Activated CD8-positive, alpha-beta memory T cell treated with anti-CD3 and anti-CD28 coated beads for 36 hours (primary cell): ENCODE results near the gene FBXO46. TPM values are rescaled to one million over a fixed set of nuclear protein-coding genes. Genes with fewer than 3 reads are reported as not detected.

Source experiments
- CTCF ChIA-PET: fragments of 350-600 bp; sonication (Branson Sonifier 250); formaldehyde crosslinking; loops from one replicate; lab custom pipeline; 2021; ENCODE audit warnings: antibody characterized with exemption; lab: Charles Lee
- POLR2A ChIA-PET: fragments of 350-600 bp; sonication (Branson Sonifier 250); formaldehyde crosslinking; loops from one replicate; lab custom pipeline; 2021; ENCODE audit warnings: antibody characterized with exemption; lab: Charles Lee
- total RNA-seq, 2 experiments: library from RNA; stranded (reverse); gene quantifications; one replicate each; pipeline ENCODE4 v1.2.3, GENCODE V29; 2021

FBXO46 gene
- 10 to 100 TPM; 26.5 to 30.4 TPM for total RNA-seq

- ChIA-PET CTCF (interaction anchor here (0.6 to 4.5 kb wide), 9 partner anchors 13 to 178 kb away, joined by 3 to 19 read pairs (median 5); partner anchors contain the start of genes QPCTL and SIX5), POLR2A (interaction anchor here (0.6 to 2.4 kb wide), 9 partner anchors 10 to 311 kb away, joined by 3 to 17 read pairs (median 5); partner anchors contain the start of genes QPCTL, SIX5 and SNRPD2)
These were observed at the start of gene FBXO46 for GRCh38 chr19:45730368-45731288. TSS of gene FBXO46 (minus strand) at chr19:45730896. CDS start at chr19:45713495, 17,401 bp downstream.

DNA sequence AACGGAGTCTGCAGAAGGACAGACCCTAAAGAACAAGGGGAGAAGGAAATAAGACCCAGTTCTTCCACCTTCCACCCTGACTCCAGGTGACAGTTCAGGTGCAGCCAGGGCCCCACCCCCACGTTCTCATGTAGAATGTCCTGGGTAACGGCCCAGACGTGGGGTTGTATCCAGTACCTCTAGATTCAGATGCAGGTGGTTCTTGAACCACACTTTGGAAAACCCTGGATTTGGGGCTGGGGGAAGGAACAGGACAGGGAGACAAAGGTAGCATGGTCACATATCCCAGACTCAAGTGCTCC lies 49.4 kb upstream of the FBXO46 start:
- ChIA-PET POLR2A (no interaction called here), CTCF (interaction anchor here (1.8 kb wide), 1 partner anchor 10 kb away, joined by 30 read pairs; the partner anchor contains the start of gene SIX5)

DNA sequence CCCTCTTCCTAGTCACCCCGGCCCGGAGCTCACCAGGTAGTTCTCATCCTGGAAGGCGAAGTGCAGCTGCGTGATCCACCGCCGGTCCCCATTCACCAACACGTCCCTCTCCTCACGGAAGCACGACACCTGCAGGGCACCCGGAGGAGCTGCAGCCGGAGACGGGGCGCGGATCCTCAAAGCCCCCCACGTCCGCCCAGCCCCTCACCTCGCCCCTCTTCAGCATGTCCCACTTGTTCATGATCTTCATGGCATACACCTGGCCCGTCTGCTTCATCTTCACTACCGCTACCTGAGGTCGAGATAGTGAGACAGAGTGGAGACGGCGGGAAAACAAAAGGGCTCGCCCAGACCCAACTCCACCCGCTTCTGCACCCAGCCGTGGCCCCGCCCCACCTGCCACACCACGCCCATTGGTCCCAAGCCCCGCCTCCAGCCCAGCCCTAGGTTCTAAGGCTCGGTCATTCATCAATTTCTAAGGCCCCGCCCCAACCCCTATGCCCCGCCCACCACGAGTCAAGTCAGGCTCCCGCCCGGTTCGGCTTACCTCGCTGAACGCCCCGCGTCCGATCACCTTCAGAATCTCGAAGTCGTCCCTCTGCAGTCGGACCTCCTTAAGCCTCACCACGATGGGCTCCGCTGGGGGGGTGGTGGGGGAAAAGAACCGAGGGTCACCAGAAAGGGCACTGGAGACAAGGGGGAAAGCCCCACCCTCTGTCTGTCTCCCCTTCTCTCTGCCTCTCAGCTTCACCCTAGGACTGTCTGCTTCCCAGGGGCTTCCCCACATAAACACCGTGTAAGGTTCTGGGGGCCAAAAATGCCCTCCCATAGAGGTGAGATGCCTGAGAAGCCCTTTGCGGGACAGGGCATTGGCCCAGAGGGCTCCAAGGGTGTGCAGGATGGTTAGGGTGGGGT lies 48.8 kb upstream of the FBXO46 start:
- ChIA-PET CTCF (interaction anchor here (0.6 to 1.8 kb wide), 6 partner anchors 10 to 78 kb away, joined by 3 to 30 read pairs (median 8); partner anchors contain the start of genes DMWD and SIX5), POLR2A (interaction anchor here (1.2 kb wide), 1 partner anchor 9 kb away, joined by 5 read pairs; no protein-coding TSS in a partner anchor)

- ChIA-PET CTCF (interaction anchor here (0.6 to 1.3 kb wide), 2 partner anchors 14 to 1019 kb away, joined by 6 to 7 read pairs; partner anchors contain the start of gene DMWD), POLR2A (no interaction called here)
These were observed 47.4 kb upstream of the FBXO46 start for GRCh38 chr19:45778010-45778661.

GRCh38 chr19:45777395-45777961 lies 46.8 kb upstream of the FBXO46 start:
- CTCF ChIA-PET = interaction anchor here (0.6 kb wide), 1 partner anchor 1020 kb away, joined by 6 read pairs; no protein-coding TSS in a partner anchor

DNA sequence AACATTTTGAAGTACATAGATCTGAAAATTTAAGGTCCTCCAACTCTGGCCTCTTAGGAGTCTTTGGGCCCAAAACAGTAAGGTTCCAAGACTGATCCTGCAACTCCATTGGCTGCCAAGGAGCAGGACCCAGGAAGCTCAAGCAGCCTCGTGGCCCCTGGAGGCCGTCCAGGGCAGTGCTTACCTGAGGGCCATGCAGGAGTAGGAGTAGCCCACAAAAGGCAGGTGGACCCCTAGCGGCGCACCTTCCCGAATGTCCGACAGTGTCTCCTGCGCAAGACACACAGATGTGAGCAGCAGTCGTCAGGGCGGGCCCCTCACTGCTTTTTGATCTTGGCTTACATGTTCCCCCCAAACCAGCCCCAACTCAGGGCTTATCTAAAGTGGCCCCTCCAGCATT lies 44.1 kb upstream of the FBXO46 start:
- CTCF ChIA-PET = interaction anchor here (1.1 kb wide), 1 partner anchor 24 kb away, joined by 3 read pairs; no protein-coding TSS in a partner anchor
- POLR2A ChIA-PET = no interaction called here

More at GRCh38 chr19:45777395-45777961, 46.8 kb upstream of the FBXO46 start:
- POLR2A ChIA-PET = no interaction called here

- ChIA-PET POLR2A (interaction anchor here (1.1 kb wide), 1 partner anchor 40 kb away, joined by 3 read pairs; no protein-coding TSS in a partner anchor), CTCF (interaction anchor here (1.1 to 2.3 kb wide), 2 partner anchors 26 to 43 kb away, joined by 4 to 16 read pairs; no protein-coding TSS in a partner anchor)
These were observed 42.7 kb upstream of the FBXO46 start for GRCh38 chr19:45773384-45773783.

GRCh38 chr19:45772912-45773311 lies 42.2 kb upstream of the FBXO46 start:
- ChIA-PET CTCF (interaction anchor here (0.8 to 2.3 kb wide), 3 partner anchors 26 to 87 kb away, joined by 3 to 16 read pairs (median 4); no protein-coding TSS in a partner anchor), POLR2A (interaction anchor here (1.1 kb wide), 1 partner anchor 40 kb away, joined by 3 read pairs; no protein-coding TSS in a partner anchor)

GRCh38 chr19:45772130-45772840 lies 41.6 kb upstream of the FBXO46 start:
- CTCF ChIA-PET = interaction anchor here (0.8 to 2.3 kb wide), 4 partner anchors 18 to 87 kb away, joined by 3 to 16 read pairs (median 4); no protein-coding TSS in a partner anchor
- POLR2A ChIA-PET = interaction anchor here (1.1 kb wide), 1 partner anchor 41 kb away, joined by 3 read pairs; no protein-coding TSS in a partner anchor

DNA sequence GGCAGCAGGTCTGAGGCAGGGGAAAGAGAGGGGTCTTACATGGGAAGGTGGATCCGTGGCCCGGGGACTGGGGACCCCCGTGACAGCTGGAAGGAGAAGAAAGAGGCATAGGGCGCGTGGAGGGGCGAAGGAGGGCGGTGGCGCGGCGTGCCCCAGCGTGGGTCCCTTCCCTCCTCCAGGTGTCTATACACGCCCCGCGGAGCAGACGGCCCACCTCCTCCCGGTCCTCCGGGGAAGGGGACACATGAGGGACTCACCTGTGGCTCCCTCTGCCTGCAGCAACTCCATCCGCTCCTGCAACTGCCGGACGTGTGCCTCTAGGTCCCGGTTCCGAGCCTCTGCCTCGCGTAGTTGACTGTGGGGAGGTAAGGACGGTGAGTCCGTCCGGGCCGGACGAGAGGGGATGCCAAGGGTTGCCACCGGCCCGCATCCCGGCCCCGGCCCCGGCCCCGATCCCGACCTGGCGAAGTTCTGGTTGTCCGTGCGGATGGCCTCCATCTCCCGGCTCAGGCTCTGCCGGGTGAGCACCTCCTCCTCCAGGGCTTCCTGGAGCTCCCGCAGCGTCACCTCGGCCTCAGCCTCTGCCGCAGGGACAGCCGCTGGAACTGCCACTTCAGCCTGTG lies 40.7 kb upstream of the FBXO46 start:
- CTCF ChIA-PET = interaction anchor here (0.8 to 4.0 kb wide), 6 partner anchors 19 to 115 kb away, joined by 3 to 43 read pairs (median 4); partner anchors contain the start of gene IRF2BP1
- POLR2A ChIA-PET = interaction anchor here (1.5 to 1.7 kb wide), 2 partner anchors 8 to 28 kb away, joined by 5 to 7 read pairs; no protein-coding TSS in a partner anchor

- CTCF ChIA-PET = interaction anchor here (1.0 to 4.0 kb wide), 18 partner anchors 9 to 342 kb away, joined by 3 to 43 read pairs (median 4); partner anchors contain the start of genes DMWD, FBXO46 and IRF2BP1
These were observed 39.8 kb upstream of the FBXO46 start for GRCh38 chr19:45770192-45771101.

GRCh38 chr19:45769821-45770191 lies 39.1 kb upstream of the FBXO46 start:
- ChIA-PET POLR2A (interaction anchor here (0.8 to 2.1 kb wide), 11 partner anchors 9 to 330 kb away, joined by 3 to 17 read pairs (median 5); partner anchors contain the start of genes DMPK, DMWD, FBXO46 and SNRPD2), CTCF (interaction anchor here (0.8 to 4.0 kb wide), 24 partner anchors 10 to 342 kb away, joined by 3 to 43 read pairs (median 5); partner anchors contain the start of genes DMWD, FBXO46, QPCTL and SNRPD2)

More at GRCh38 chr19:45770192-45771101, 39.8 kb upstream of the FBXO46 start:
- POLR2A ChIA-PET = interaction anchor here (0.6 to 2.1 kb wide), 8 partner anchors 9 to 331 kb away, joined by 3 to 11 read pairs (median 6); partner anchors contain the start of genes DMPK, DMWD and FBXO46

GRCh38 chr19:45768984-45769782 lies 38.5 kb upstream of the FBXO46 start, which contains the start of gene SIX5:
TSS of gene SIX5 (minus strand) at chr19:45769252. CDS start at chr19:45768844, 408 bp downstream.
- ChIA-PET POLR2A (interaction anchor here (0.8 to 2.1 kb wide), 9 partner anchors 13 to 113 kb away, joined by 3 to 17 read pairs (median 5); partner anchors contain the start of genes DMPK, DMWD, FBXO46 and SNRPD2), CTCF (interaction anchor here (0.5 to 4.0 kb wide), 29 partner anchors 10 to 344 kb away, joined by 3 to 43 read pairs (median 5); partner anchors contain the start of genes DMWD, FBXO46, QPCTL and SNRPD2)
